NCI-H1092 (cell line): Measurements from ENCODE around the gene E4F1.
"Not testable (repeated sequence)": the region's sequence is repeated elsewhere in the genome, so short reads cannot be mapped to it uniquely, and the experiment has no call there.

Source experiments
- DNase-seq: peaks from one replicate; lab custom pipeline; 2025; lab: John Stamatoyannopoulos, UW

The E4F1 gene

GRCh38 chr16:2244926-2245795 lies 21.8 kb downstream of the E4F1 start:
- no peak for DNase-seq

- DNase-seq = no peak
Observed at GRCh38 chr16:2246301-2246885, 23.0 kb downstream of the E4F1 start.

GRCh38 chr16:2250652-2251295 lies 27.4 kb downstream of the E4F1 start:
- no peak for DNase-seq

GRCh38 chr16:2251296-2252111 lies 28.1 kb downstream of the E4F1 start, which contains the start of gene ECI1:
TSS of gene ECI1 (minus strand) at chr16:2251587. CDS start at chr16:2251566, 21 bp downstream.
- peak; percentile 92 for DNase-seq

- DNase-seq = no peak
Observed at GRCh38 chr16:2252806-2253148, 29.4 kb downstream of the E4F1 start.

- DNase-seq = no peak
Observed at GRCh38 chr16:2253293-2253692, 29.9 kb downstream of the E4F1 start.

- DNase-seq = no peak
Observed at GRCh38 chr16:2256531-2257140, 33.2 kb downstream of the E4F1 start.

GRCh38 chr16:2257726-2258125 lies 34.3 kb downstream of the E4F1 start:
- DNase-seq = no peak

GRCh38 chr16:2258530-2258929 lies 35.1 kb downstream of the E4F1 start:
- not testable (repeated sequence) for DNase-seq

GRCh38 chr16:2260250-2260649 lies 36.9 kb downstream of the E4F1 start:
- DNase-seq = no peak

- DNase-seq = not testable (repeated sequence)
Observed at GRCh38 chr16:2263026-2263425, 39.6 kb downstream of the E4F1 start.

- not testable (repeated sequence) for DNase-seq
Observed at GRCh38 chr16:2266887-2267286, 43.5 kb downstream of the E4F1 start.

- DNase-seq = not testable (repeated sequence)
Observed at GRCh38 chr16:2267505-2267912, 44.1 kb downstream of the E4F1 start.

- peak; percentile 94 for DNase-seq
Observed at GRCh38 chr16:2267913-2268666, 44.7 kb downstream of the E4F1 start, which contains the start of gene RNPS1. TSS of gene RNPS1 (minus strand) at chr16:2268126. CDS start at chr16:2264643, 3,483 bp downstream.

- no peak for DNase-seq
Observed at GRCh38 chr16:2270070-2270462, 46.7 kb downstream of the E4F1 start.

- no peak for DNase-seq
Observed at GRCh38 chr16:2270588-2271470, 47.4 kb downstream of the E4F1 start.

GRCh38 chr16:2271848-2272461 lies 48.6 kb downstream of the E4F1 start:
- no peak for DNase-seq

- no peak for DNase-seq
Observed at GRCh38 chr16:2273484-2273883, 50.1 kb downstream of the E4F1 start.

GRCh38 chr16:2273931-2274330 lies 50.5 kb downstream of the E4F1 start:
- DNase-seq = no peak
